PC-3 (cell line): ENCODE data around the gene RNF169.

Source experiments
- EZH2 ChIP-seq: fragments of 300-600 bp; sonication (generic); IDR thresholded peaks from one replicate; pipeline ENCODE4 v1.6.1; 2017; ENCODE audit warnings: antibody characterized with exemption, mild to moderate bottlenecking, low read length; ENCODE audit not compliant: unreplicated experiment
- EZH2phosphoT487 ChIP-seq: fragments of 300-600 bp; sonication (generic); IDR thresholded peaks from 2 replicates; pipeline ENCODE4 v1.6.1; 2018; ENCODE audit warnings: mild to moderate bottlenecking, antibody characterized with exemption, low read length, borderline replicate concordance
- TF ChIP-seq, protein P1 (sequence below): fragments of 300-600 bp; sonication (generic); conservative IDR thresholded peaks from 2 replicates; pipeline ENCODE4 v1.5.1; 2017; ENCODE audit warnings: antibody characterized with exemption, low read depth, mild to moderate bottlenecking, low read length

DNA sequence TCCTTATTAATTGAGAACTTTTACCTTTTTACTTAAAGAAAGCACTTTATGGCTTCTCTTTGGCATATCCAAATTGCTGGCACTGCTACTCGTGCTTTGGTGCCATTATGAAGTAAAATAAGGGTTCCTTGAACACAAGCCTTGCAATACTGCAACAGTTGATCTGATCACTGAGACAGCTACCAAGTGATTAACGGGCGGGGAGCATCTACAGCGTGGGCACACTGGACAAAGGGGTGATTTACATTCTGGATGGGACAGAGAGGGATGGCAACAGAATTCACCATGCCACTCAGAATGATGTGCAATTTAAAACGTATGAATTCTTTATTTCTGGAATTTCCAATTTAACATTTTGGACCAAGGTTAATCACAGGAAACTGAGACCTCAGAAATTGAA, 25.1 kb upstream of the RNF169 start:
- TF ChIP-seq, protein P1, sequence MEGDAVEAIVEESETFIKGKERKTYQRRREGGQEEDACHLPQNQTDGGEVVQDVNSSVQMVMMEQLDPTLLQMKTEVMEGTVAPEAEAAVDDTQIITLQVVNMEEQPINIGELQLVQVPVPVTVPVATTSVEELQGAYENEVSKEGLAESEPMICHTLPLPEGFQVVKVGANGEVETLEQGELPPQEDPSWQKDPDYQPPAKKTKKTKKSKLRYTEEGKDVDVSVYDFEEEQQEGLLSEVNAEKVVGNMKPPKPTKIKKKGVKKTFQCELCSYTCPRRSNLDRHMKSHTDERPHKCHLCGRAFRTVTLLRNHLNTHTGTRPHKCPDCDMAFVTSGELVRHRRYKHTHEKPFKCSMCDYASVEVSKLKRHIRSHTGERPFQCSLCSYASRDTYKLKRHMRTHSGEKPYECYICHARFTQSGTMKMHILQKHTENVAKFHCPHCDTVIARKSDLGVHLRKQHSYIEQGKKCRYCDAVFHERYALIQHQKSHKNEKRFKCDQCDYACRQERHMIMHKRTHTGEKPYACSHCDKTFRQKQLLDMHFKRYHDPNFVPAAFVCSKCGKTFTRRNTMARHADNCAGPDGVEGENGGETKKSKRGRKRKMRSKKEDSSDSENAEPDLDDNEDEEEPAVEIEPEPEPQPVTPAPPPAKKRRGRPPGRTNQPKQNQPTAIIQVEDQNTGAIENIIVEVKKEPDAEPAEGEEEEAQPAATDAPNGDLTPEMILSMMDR, result no peak
- TF ChIP-seq EZH2phosphoT487 (no peak), EZH2 (no peak)
